ENCODE measurements around the gene SYT2.
"Not testable (repeated sequence)": the region's sequence is repeated elsewhere in the genome, so short reads cannot be mapped to it uniquely, and the experiment has no call there.

SYT2 gene

GRCh38 chr1:202612036-202612435, 98.2 kb downstream of the SYT2 start:
- intact Hi-C loops (cut with micrococcal nuclease) = loop anchor here (10.0 kb wide), 2 partner anchors 127 to 267 kb away; partner anchors contain the start of genes PPP1R12B and UBE2T
- H3K4me3 Mint-ChIP-seq; H3K36me3 Mint-ChIP-seq (ENCODE audit: low read depth): not testable (repeated sequence)

GRCh38 chr1:202605515-202605914, 104.7 kb downstream of the SYT2 start:
- Mint-ChIP-seq H3K27ac (no peak overlapping the region), H3K4me1 (ENCODE audit: low read depth) (no peaks in the 10 kb centered on the region)

More at GRCh38 chr1:202612036-202612435, 98.2 kb downstream of the SYT2 start:
- Mint-ChIP-seq H3K27me3 (peaks cover 26% of the 10 kb centered on the region), H3K4me1 (ENCODE audit: low read depth) (peaks cover 37% of the 10 kb centered on the region)
- not testable (repeated sequence) for H3K9me3 Mint-ChIP-seq, H3K27ac Mint-ChIP-seq

GRCh38 chr1:202603435-202603834, 106.8 kb downstream of the SYT2 start:
- no peaks in the 10 kb centered on the region for H3K36me3 Mint-ChIP-seq (ENCODE audit: low read depth)
- H3K4me1 Mint-ChIP-seq (ENCODE audit: low read depth) = no peaks in the 10 kb centered on the region
- H3K4me3 Mint-ChIP-seq = no peak overlapping the region
- intact Hi-C loops (cut with micrococcal nuclease) = loop anchor here (10.0 kb wide), 1 partner anchor 139 kb away; no protein-coding TSS in a partner anchor
- peaks cover 98% of the 10 kb centered on the region for H3K27me3 Mint-ChIP-seq
- no peak overlapping the region for H3K27ac Mint-ChIP-seq
- no peaks in the 10 kb centered on the region for H3K9me3 Mint-ChIP-seq

More at GRCh38 chr1:202605515-202605914, 104.7 kb downstream of the SYT2 start:
- no peak overlapping the region for H3K4me3 Mint-ChIP-seq
- intact Hi-C loops (cut with micrococcal nuclease) = loop anchor here (10.0 kb wide), 1 partner anchor 141 kb away; no protein-coding TSS in a partner anchor
- peaks cover 89% of the 10 kb centered on the region for H3K27me3 Mint-ChIP-seq
- no peaks in the 10 kb centered on the region for H3K9me3 Mint-ChIP-seq
- H3K36me3 Mint-ChIP-seq (ENCODE audit: low read depth) = no peaks in the 10 kb centered on the region

- Mint-ChIP-seq H3K27ac (no peak overlapping the region), H3K27me3 (peaks cover 100% of the 10 kb centered on the region), H3K36me3 (ENCODE audit: low read depth) (no peaks in the 10 kb centered on the region), H3K4me3 (no peak overlapping the region), H3K9me3 (peaks cover 10% of the 10 kb centered on the region), H3K4me1 (ENCODE audit: low read depth) (peaks cover 14% of the 10 kb centered on the region)
- intact Hi-C loops (cut with micrococcal nuclease) = loop anchor here (10.0 kb wide), 1 partner anchor 136 kb away; no protein-coding TSS in a partner anchor
Observed at GRCh38 chr1:202600432-202601041, 109.7 kb downstream of the SYT2 start.

- intact Hi-C loops (cut with micrococcal nuclease) = loop anchor here (10.0 kb wide), 1 partner anchor 135 kb away; no protein-coding TSS in a partner anchor
- no peaks in the 10 kb centered on the region for H3K36me3 Mint-ChIP-seq (ENCODE audit: low read depth)
Observed at GRCh38 chr1:202599669-202600431, 110.4 kb downstream of the SYT2 start.

GRCh38 chr1:202597090-202597761, 113.0 kb downstream of the SYT2 start:
- peaks cover 12% of the 10 kb centered on the region for H3K36me3 Mint-ChIP-seq (ENCODE audit: low read depth)
- intact Hi-C loops (cut with micrococcal nuclease) = no loop called here
- H3K4me1 Mint-ChIP-seq (ENCODE audit: low read depth) = peaks cover 14% of the 10 kb centered on the region
- H3K4me3 Mint-ChIP-seq = no peak overlapping the region
- H3K27me3 Mint-ChIP-seq = peaks cover 96% of the 10 kb centered on the region
- no peak overlapping the region for H3K27ac Mint-ChIP-seq
- peaks cover 10% of the 10 kb centered on the region for H3K9me3 Mint-ChIP-seq

More at GRCh38 chr1:202599669-202600431, 110.4 kb downstream of the SYT2 start:
- peaks cover 100% of the 10 kb centered on the region for H3K27me3 Mint-ChIP-seq
- no peak overlapping the region for H3K27ac Mint-ChIP-seq
- no peak overlapping the region for H3K4me3 Mint-ChIP-seq
- peaks cover 14% of the 10 kb centered on the region for H3K4me1 Mint-ChIP-seq (ENCODE audit: low read depth)
- H3K9me3 Mint-ChIP-seq = peaks cover 10% of the 10 kb centered on the region

GRCh38 chr1:202596638-202597037, 113.6 kb downstream of the SYT2 start:
- Mint-ChIP-seq H3K36me3 (ENCODE audit: low read depth) (peaks cover 17% of the 10 kb centered on the region), H3K4me3 (no peak overlapping the region), H3K27ac (no peak overlapping the region), H3K4me1 (ENCODE audit: low read depth) (peaks cover 14% of the 10 kb centered on the region), H3K9me3 (peaks cover 10% of the 10 kb centered on the region), H3K27me3 (peaks cover 96% of the 10 kb centered on the region)
- intact Hi-C loops (cut with micrococcal nuclease) = no loop called here

GRCh38 chr1:202593845-202594244, 116.4 kb downstream of the SYT2 start:
- peaks cover 23% of the 10 kb centered on the region for H3K4me1 Mint-ChIP-seq (ENCODE audit: low read depth)
- intact Hi-C loops (cut with micrococcal nuclease) = no loop called here
- H3K27ac Mint-ChIP-seq = no peak overlapping the region
- no peak overlapping the region for H3K4me3 Mint-ChIP-seq
- H3K36me3 Mint-ChIP-seq (ENCODE audit: low read depth) = peaks cover 23% of the 10 kb centered on the region
- peaks cover 96% of the 10 kb centered on the region for H3K27me3 Mint-ChIP-seq
- peaks cover 10% of the 10 kb centered on the region for H3K9me3 Mint-ChIP-seq

GRCh38 chr1:202592146-202592545, 118.1 kb downstream of the SYT2 start:
- Mint-ChIP-seq H3K36me3 (ENCODE audit: low read depth) (peaks cover 23% of the 10 kb centered on the region), H3K9me3 (peaks cover 10% of the 10 kb centered on the region), H3K4me1 (ENCODE audit: low read depth) (peaks cover 21% of the 10 kb centered on the region), H3K27me3 (peaks cover 96% of the 10 kb centered on the region), H3K27ac (no peak overlapping the region), H3K4me3 (no peak overlapping the region)
- intact Hi-C loops (cut with micrococcal nuclease) = no loop called here

- peaks cover 20% of the 10 kb centered on the region for H3K4me1 Mint-ChIP-seq (ENCODE audit: low read depth)
- H3K9me3 Mint-ChIP-seq = peaks cover 8% of the 10 kb centered on the region
- H3K27me3 Mint-ChIP-seq = peaks cover 95% of the 10 kb centered on the region
- H3K27ac Mint-ChIP-seq = no peak overlapping the region
- no peak overlapping the region for H3K4me3 Mint-ChIP-seq
- intact Hi-C loops (cut with micrococcal nuclease) = no loop called here
- H3K36me3 Mint-ChIP-seq (ENCODE audit: low read depth) = peaks cover 23% of the 10 kb centered on the region
Observed at GRCh38 chr1:202591515-202591914, 118.7 kb downstream of the SYT2 start.

- Mint-ChIP-seq H3K27ac (no peak overlapping the region), H3K9me3 (peaks cover 3% of the 10 kb centered on the region), H3K27me3 (peaks cover 95% of the 10 kb centered on the region), H3K4me3 (no peak overlapping the region), H3K36me3 (ENCODE audit: low read depth) (peaks cover 23% of the 10 kb centered on the region), H3K4me1 (ENCODE audit: low read depth) (peaks cover 21% of the 10 kb centered on the region)
- intact Hi-C loops (cut with micrococcal nuclease) = no loop called here
Observed at GRCh38 chr1:202590975-202591411, 119.3 kb downstream of the SYT2 start.

- intact Hi-C loops (cut with micrococcal nuclease) = no loop called here
- no peaks in the 10 kb centered on the region for H3K9me3 Mint-ChIP-seq
- H3K4me1 Mint-ChIP-seq (ENCODE audit: low read depth) = peaks cover 25% of the 10 kb centered on the region
- H3K27ac Mint-ChIP-seq = no peak overlapping the region
- peaks cover 95% of the 10 kb centered on the region for H3K27me3 Mint-ChIP-seq
- no peak overlapping the region for H3K4me3 Mint-ChIP-seq
- H3K36me3 Mint-ChIP-seq (ENCODE audit: low read depth) = peaks cover 23% of the 10 kb centered on the region
Observed at GRCh38 chr1:202590126-202590525, 120.1 kb downstream of the SYT2 start.

- Mint-ChIP-seq H3K27me3 (peaks cover 95% of the 10 kb centered on the region), H3K4me3 (no peak overlapping the region), H3K4me1 (ENCODE audit: low read depth) (peaks cover 25% of the 10 kb centered on the region), H3K27ac (no peak overlapping the region), H3K36me3 (ENCODE audit: low read depth) (peaks cover 27% of the 10 kb centered on the region), H3K9me3 (no peaks in the 10 kb centered on the region)
- intact Hi-C loops (cut with micrococcal nuclease) = no loop called here
Observed at GRCh38 chr1:202589190-202589930, 120.9 kb downstream of the SYT2 start.

Measured in dendritic cell treated with granulocyte-macrophage colony-stimulating factor and Interleukin-4, amounts not matched to agents 40 ng/mL and 50 ng/mL, for 4 days (primary cell).